GM12878 (cell line): ENCODE measurements around the gene CCDC134. TPM values are rescaled to one million over a fixed set of nuclear protein-coding genes. Genes with fewer than 3 reads are reported as not detected.

Experiments
- ATAC-seq: fragments of 200-7000 bp; cut with Tn5 transposase; 3 replicates; pipeline ENCODE4 v1.9.1; 2020; ENCODE audit warnings: mild to moderate bottlenecking, moderate library complexity
- BruUV-seq: library from RNA; stranded (reverse); fragments of 400-500 nt; replicated peaks from 2 replicates; lab custom pipeline; 2021; lab: Mats Ljungman, UMichigan
- CTCF ChIA-PET: fragments of 300-600 bp; sonication (Branson Sonifier 250); formaldehyde crosslinking; extraction: SDS; loops from one replicate; lab custom pipeline; 2021; ENCODE audit warnings: inconsistent platforms; lab: Yijun Ruan, JAX
- POLR2A ChIA-PET: fragments of 350-600 bp; formaldehyde crosslinking; extraction: SDS; loops from one replicate; lab custom pipeline; 2021; ENCODE audit warnings: inconsistent platforms; lab: Charles Lee
- RAD21 ChIA-PET: fragments of 300-600 bp; sonication (Branson Sonifier 250); formaldehyde crosslinking; loops from one replicate; lab custom pipeline; 2023; ENCODE audit warnings: antibody characterized with exemption; ENCODE audit not compliant: unreplicated experiment; lab: Charles Lee
- SMC1A ChIA-PET: fragments of 300-600 bp; sonication (Branson Sonifier 250); formaldehyde crosslinking; loops from one replicate; lab custom pipeline; 2023; ENCODE audit not compliant: unreplicated experiment, uncharacterized antibody; lab: Charles Lee
- DNase-seq: peaks from one replicate; pipeline ENCODE4 v3.0.0-alpha.2; 2011; ENCODE audit warnings: low read depth, low spot score
- FAIRE-seq: peaks from 3 replicates; lab custom pipeline; 2011; peaks lifted over from hg19 to GRCh38; lab: Jason Lieb, UNC
- H2AFZ ChIP-seq: 2 replicates; pipeline ENCODE4 v1.6.0; 2011; ENCODE audit warnings: low read depth, low read length, control low read depth; ENCODE audit not compliant: control insufficient read depth
- H3K27ac ChIP-seq: 2 replicates; pipeline ENCODE4 v1.5.1; 2011; ENCODE audit warnings: control low read depth; ENCODE audit not compliant: control insufficient read depth, insufficient read depth
- H3K27me3 ChIP-seq, 2 experiments: replicated peaks in 1 of 2; 2 replicates each; pipeline versions ENCODE4 v1.6.0 to v1.6.1; 2011; ENCODE audit warnings: low read length in 1 of 2; ENCODE audit not compliant: control insufficient read depth in 2 of 2, insufficient read depth in 2 of 2
- H3K36me3 ChIP-seq, 2 experiments: 2 replicates each; pipeline ENCODE4 v1.5.1; 2011; ENCODE audit warnings: low read length in 1 of 2; ENCODE audit not compliant: control insufficient read depth in 2 of 2, insufficient read depth in 2 of 2
- H3K4me1 ChIP-seq: 2 replicates; pipeline ENCODE4 v1.6.1; 2011; ENCODE audit warnings: mild to moderate bottlenecking, low read length, moderate library complexity, mixed read lengths; ENCODE audit not compliant: control insufficient read depth, insufficient read depth
- H3K4me2 ChIP-seq: 2 replicates; pipeline ENCODE4 v1.6.0; 2011; ENCODE audit warnings: control low read depth; ENCODE audit not compliant: control insufficient read depth, insufficient read depth
- H3K4me3 ChIP-seq: fragments of 200-600 bp; sonication (generic); 2 replicates; pipeline ENCODE4 v1.5.1; 2016
- H3K79me2 ChIP-seq: 2 replicates; pipeline ENCODE4 v1.6.0; 2011; ENCODE audit warnings: low read length; ENCODE audit not compliant: control insufficient read depth, insufficient read depth
- H3K9ac ChIP-seq: 2 replicates; pipeline ENCODE4 v1.8.0; 2011; ENCODE audit warnings: low read length, control low read depth, mixed read lengths; ENCODE audit not compliant: control insufficient read depth, insufficient read depth
- H3K9me3 ChIP-seq: replicated peaks from 3 replicates; pipeline ENCODE4 v1.5.1; 2011; ENCODE audit warnings: mild to moderate bottlenecking, low read length; ENCODE audit not compliant: control insufficient read depth, insufficient read depth
- H4K20me1 ChIP-seq: 2 replicates; pipeline ENCODE4 v1.6.0; 2011; ENCODE audit not compliant: control insufficient read depth, insufficient read depth
- NRF1 ChIP-seq: conservative IDR thresholded peaks from 2 replicates; pipeline ENCODE4 v1.6.1; 2011; ENCODE audit warnings: mild to moderate bottlenecking, low read depth, low read length, improper control_type of control experiment
- POLR2AphosphoS2 ChIP-seq: IDR thresholded peaks from 2 replicates; pipeline ENCODE4 v1.6.1; 2011; ENCODE audit warnings: low read depth, mild to moderate bottlenecking, low read length, improper control_type of control experiment, moderate library complexity
- ZZZ3 ChIP-seq: IDR thresholded peaks from 2 replicates; pipeline ENCODE4 v1.6.1; 2011; ENCODE audit warnings: low read depth; ENCODE audit not compliant: control insufficient read depth, insufficient read length
- WGBS: methylation state at CpG from one replicate; pipeline ENCODE4 v1.1.6; 2016; ENCODE audit warnings: low lambda C conversion rate; ENCODE audit not compliant: insufficient replicate concordance, insufficient coverage; ENCODE audit errors: missing lambda C conversion rate; 5-methylcytosine and 5-hydroxymethylcytosine counted together
- in situ Hi-C: fragments of 300-500 bp; cut with MboI; formaldehyde crosslinking; loops from 9 replicates; pipeline ENCODE4 v1.14.3; 2018; ENCODE audit warnings: mixed read lengths
- intact Hi-C: fragments of 100-400 bp; cut with micrococcal nuclease; formaldehyde crosslinking; loops from one replicate; pipeline ENCODE4 v1.14.2; 2022; ENCODE audit not compliant: unreplicated experiment
- polyA plus RNA-seq, 11 experiments: library from polyadenylated mRNA; depleted of rRNA in 4 of 11; unstranded in 6 of 11; stranded (reverse) in 5 of 11; fragments of >200 nt; fragmentation: Nextera tagmentation in 4 of 11; fragmentation: Illumina TruSeq in 1 of 11; extraction: Ambion mirVana in 4 of 11; extraction: Trizol in 1 of 11; gene quantifications; 1 replicate in 1 of 11; 2 replicates in 10 of 11; pipeline versions ENCODE4 v1.2.1 to v1.2.3, GENCODE V29; 2011 to 2016; ENCODE audit warnings: inconsistent platforms in 2 of 11, missing spikeins in 2 of 11, low read depth in 1 of 11
- total RNA-seq, 4 experiments: library from RNA; depleted of rRNA in 3 of 4; stranded (reverse); fragments of >200 nt in 3 of 4; fragmentation: Illumina TruSeq in 1 of 4; extraction: Trizol in 1 of 4; gene quantifications; 2 replicates each; pipeline versions ENCODE4 v1.2.1 to v1.2.3, GENCODE V29; 2013 to 2021
- TF ChIP-seq, protein P1 (sequence below): fragments of 450-650 bp; formaldehyde crosslinking; IDR thresholded peaks from 2 replicates; pipeline ENCODE4 v1.4.0; 2020; ENCODE audit warnings: mild to moderate bottlenecking, moderate library complexity
- TF ChIP-seq, protein P2 (sequence below): IDR thresholded peaks from 2 replicates; pipeline ENCODE4 v1.6.1; 2012; ENCODE audit warnings: low read depth, low read length, improper control_type of control experiment
- TF ChIP-seq, protein P3 (sequence below): fragments of 450-650 bp; IDR thresholded peaks from 2 replicates; pipeline ENCODE4 v1.6.1; 2017; ENCODE audit warnings: antibody characterized with exemption, mild to moderate bottlenecking, moderate library complexity
- TF ChIP-seq, protein P4 (sequence below): fragments of 450-650 bp; conservative IDR thresholded peaks from 2 replicates; pipeline ENCODE4 v1.6.1; 2017; ENCODE audit warnings: mild to moderate bottlenecking, moderate library complexity
- TF ChIP-seq, protein P5 (sequence below): IDR thresholded peaks from 2 replicates; pipeline ENCODE4 v1.6.1; 2011; ENCODE audit warnings: borderline replicate concordance, low read depth, mild to moderate bottlenecking, moderate library complexity, low read length; ENCODE audit not compliant: insufficient read depth, poor library complexity, severe bottlenecking

The CCDC134 gene
- total and polyA plus RNA-seq, 10 of the 15 experiments (the other 5 are each of a cell fraction or from before 2014, with no cell fraction given) = 0.35 to 19.3 (median 11.8) TPM

DNA sequence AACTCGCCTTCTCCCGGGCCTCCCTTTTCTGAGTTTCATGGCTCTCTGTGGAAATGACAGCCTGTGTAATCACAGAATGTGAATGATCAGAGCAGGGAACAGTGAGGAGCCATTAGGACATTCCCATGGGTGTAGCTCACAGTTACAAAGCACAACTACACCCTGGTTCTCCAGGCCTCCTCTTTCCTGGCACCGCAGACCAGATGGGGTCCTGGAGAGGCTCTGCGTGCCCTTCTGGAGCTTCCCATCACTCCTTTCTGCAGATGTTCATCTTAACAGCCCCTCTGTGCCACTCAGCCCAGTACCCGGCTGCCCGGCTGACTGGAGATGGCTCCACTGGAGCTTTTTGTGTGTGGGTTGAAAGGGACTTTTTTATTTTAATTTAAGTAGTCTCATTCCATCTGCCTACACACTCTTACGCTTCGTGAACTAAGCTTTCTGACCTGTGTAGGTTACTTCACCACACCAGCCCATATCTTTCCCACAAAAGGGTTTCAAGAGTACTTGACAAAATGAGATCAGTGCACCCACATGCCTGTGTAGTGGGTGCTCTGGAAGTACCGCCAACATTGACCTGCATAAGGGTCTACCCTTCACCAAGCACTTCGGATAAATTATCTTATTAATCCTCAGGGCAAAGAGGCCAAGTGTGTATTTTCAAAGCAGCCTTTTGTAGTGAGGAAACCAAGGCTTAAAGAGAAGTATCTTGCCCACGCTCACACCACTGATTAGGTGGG, 62.2 kb downstream of the CCDC134 start:
- H3K4me3 ChIP-seq = peak overlapping the region; percentile 47; the same call in 1 of the 2 replicates
- H3K9me3 ChIP-seq = no peaks in the 10 kb centered on the region
- BruUV-seq = no TSS peak
- no peaks in the 10 kb centered on the region for H3K27me3 ChIP-seq
- no peak overlapping the region for H2AFZ ChIP-seq
- H3K4me1 ChIP-seq = peaks cover 55% of the 10 kb centered on the region
- H3K27ac ChIP-seq = peak overlapping the region; percentile 97
- peaks cover 73% of the 10 kb centered on the region for H3K79me2 ChIP-seq
- in situ Hi-C loops = no loop called here
- ATAC-seq = peak; percentile 86
- intact Hi-C loops = loop anchor here (1.0 to 5.0 kb wide), 3 partner anchors 29 to 165 kb away; partner anchors contain the start of genes MEI1 and SREBF2
- peak; percentile 89 for DNase-seq
- RAD21 ChIA-PET = interaction anchor here (0.7 to 6.5 kb wide), 38 partner anchors 10 to 414 kb away, joined by 3 to 101 read pairs (median 5); partner anchors contain the start of genes CCDC134, CENPM, MEI1 and NAGA
- H3K9ac ChIP-seq = peak overlapping the region; percentile 72
- FAIRE-seq = peak; percentile 80
- H3K36me3 ChIP-seq = peaks cover 8 to 11% of the 10 kb centered on the region in 2 experiments
- POLR2A ChIA-PET = interaction anchor here (0.5 to 11.8 kb wide), 29 partner anchors 9 to 867 kb away, joined by 3 to 135 read pairs (median 6); partner anchors contain the start of genes CCDC134, CENPM, NDUFA6 and SNU13
- CTCF ChIA-PET = interaction anchor here (0.7 to 4.5 kb wide), 34 partner anchors 9 to 196 kb away, joined by 3 to 41 read pairs (median 4); partner anchors contain the start of genes CENPM, SHISA8, SMIM45 and SREBF2
- 3% methylated on average over 11 of the region's 11 CpGs for WGBS
- SMC1A ChIA-PET = interaction anchor here (0.9 to 3.8 kb wide), 42 partner anchors 7 to 582 kb away, joined by 3 to 49 read pairs (median 5); partner anchors contain the start of genes CCDC134, CENPM, SREBF2 and TNFRSF13C
- peak overlapping the region; percentile 92 for H3K4me2 ChIP-seq
- no peaks in the 10 kb centered on the region; the same call in none of the 2 replicates for H4K20me1 ChIP-seq
- TF ChIP-seq, protein P1, sequence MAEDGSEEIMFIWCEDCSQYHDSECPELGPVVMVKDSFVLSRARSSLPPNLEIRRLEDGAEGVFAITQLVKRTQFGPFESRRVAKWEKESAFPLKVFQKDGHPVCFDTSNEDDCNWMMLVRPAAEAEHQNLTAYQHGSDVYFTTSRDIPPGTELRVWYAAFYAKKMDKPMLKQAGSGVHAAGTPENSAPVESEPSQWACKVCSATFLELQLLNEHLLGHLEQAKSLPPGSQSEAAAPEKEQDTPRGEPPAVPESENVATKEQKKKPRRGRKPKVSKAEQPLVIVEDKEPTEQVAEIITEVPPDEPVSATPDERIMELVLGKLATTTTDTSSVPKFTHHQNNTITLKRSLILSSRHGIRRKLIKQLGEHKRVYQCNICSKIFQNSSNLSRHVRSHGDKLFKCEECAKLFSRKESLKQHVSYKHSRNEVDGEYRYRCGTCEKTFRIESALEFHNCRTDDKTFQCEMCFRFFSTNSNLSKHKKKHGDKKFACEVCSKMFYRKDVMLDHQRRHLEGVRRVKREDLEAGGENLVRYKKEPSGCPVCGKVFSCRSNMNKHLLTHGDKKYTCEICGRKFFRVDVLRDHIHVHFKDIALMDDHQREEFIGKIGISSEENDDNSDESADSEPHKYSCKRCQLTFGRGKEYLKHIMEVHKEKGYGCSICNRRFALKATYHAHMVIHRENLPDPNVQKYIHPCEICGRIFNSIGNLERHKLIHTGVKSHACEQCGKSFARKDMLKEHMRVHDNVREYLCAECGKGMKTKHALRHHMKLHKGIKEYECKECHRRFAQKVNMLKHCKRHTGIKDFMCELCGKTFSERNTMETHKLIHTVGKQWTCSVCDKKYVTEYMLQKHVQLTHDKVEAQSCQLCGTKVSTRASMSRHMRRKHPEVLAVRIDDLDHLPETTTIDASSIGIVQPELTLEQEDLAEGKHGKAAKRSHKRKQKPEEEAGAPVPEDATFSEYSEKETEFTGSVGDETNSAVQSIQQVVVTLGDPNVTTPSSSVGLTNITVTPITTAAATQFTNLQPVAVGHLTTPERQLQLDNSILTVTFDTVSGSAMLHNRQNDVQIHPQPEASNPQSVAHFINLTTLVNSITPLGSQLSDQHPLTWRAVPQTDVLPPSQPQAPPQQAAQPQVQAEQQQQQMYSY (CRISPR knock-in tag) = no peak
- TF ChIP-seq, protein P2, sequence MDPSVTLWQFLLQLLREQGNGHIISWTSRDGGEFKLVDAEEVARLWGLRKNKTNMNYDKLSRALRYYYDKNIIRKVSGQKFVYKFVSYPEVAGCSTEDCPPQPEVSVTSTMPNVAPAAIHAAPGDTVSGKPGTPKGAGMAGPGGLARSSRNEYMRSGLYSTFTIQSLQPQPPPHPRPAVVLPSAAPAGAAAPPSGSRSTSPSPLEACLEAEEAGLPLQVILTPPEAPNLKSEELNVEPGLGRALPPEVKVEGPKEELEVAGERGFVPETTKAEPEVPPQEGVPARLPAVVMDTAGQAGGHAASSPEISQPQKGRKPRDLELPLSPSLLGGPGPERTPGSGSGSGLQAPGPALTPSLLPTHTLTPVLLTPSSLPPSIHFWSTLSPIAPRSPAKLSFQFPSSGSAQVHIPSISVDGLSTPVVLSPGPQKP = no peak
- TF ChIP-seq ZZZ3 (no peak), NRF1 (no peak), POLR2AphosphoS2 (no peak)
- TF ChIP-seq, protein P3, sequence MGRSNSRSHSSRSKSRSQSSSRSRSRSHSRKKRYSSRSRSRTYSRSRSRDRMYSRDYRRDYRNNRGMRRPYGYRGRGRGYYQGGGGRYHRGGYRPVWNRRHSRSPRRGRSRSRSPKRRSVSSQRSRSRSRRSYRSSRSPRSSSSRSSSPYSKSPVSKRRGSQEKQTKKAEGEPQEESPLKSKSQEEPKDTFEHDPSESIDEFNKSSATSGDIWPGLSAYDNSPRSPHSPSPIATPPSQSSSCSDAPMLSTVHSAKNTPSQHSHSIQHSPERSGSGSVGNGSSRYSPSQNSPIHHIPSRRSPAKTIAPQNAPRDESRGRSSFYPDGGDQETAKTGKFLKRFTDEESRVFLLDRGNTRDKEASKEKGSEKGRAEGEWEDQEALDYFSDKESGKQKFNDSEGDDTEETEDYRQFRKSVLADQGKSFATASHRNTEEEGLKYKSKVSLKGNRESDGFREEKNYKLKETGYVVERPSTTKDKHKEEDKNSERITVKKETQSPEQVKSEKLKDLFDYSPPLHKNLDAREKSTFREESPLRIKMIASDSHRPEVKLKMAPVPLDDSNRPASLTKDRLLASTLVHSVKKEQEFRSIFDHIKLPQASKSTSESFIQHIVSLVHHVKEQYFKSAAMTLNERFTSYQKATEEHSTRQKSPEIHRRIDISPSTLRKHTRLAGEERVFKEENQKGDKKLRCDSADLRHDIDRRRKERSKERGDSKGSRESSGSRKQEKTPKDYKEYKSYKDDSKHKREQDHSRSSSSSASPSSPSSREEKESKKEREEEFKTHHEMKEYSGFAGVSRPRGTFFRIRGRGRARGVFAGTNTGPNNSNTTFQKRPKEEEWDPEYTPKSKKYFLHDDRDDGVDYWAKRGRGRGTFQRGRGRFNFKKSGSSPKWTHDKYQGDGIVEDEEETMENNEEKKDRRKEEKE = no peak
- TF ChIP-seq, protein P4, sequence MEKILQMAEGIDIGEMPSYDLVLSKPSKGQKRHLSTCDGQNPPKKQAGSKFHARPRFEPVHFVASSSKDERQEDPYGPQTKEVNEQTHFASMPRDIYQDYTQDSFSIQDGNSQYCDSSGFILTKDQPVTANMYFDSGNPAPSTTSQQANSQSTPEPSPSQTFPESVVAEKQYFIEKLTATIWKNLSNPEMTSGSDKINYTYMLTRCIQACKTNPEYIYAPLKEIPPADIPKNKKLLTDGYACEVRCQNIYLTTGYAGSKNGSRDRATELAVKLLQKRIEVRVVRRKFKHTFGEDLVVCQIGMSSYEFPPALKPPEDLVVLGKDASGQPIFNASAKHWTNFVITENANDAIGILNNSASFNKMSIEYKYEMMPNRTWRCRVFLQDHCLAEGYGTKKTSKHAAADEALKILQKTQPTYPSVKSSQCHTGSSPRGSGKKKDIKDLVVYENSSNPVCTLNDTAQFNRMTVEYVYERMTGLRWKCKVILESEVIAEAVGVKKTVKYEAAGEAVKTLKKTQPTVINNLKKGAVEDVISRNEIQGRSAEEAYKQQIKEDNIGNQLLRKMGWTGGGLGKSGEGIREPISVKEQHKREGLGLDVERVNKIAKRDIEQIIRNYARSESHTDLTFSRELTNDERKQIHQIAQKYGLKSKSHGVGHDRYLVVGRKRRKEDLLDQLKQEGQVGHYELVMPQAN = no peak
- TF ChIP-seq, protein P5, sequence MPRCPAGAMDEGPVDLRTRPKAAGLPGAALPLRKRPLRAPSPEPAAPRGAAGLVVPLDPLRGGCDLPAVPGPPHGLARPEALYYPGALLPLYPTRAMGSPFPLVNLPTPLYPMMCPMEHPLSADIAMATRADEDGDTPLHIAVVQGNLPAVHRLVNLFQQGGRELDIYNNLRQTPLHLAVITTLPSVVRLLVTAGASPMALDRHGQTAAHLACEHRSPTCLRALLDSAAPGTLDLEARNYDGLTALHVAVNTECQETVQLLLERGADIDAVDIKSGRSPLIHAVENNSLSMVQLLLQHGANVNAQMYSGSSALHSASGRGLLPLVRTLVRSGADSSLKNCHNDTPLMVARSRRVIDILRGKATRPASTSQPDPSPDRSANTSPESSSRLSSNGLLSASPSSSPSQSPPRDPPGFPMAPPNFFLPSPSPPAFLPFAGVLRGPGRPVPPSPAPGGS = no peak
